ENCODE results near the gene TUBA4B. TPM values are rescaled to one million over a fixed set of nuclear protein-coding genes. Genes with fewer than 3 reads are reported as not detected.

TUBA4B gene
- total RNA-seq, 2 experiments from 2014 or later: not detected

DNA sequence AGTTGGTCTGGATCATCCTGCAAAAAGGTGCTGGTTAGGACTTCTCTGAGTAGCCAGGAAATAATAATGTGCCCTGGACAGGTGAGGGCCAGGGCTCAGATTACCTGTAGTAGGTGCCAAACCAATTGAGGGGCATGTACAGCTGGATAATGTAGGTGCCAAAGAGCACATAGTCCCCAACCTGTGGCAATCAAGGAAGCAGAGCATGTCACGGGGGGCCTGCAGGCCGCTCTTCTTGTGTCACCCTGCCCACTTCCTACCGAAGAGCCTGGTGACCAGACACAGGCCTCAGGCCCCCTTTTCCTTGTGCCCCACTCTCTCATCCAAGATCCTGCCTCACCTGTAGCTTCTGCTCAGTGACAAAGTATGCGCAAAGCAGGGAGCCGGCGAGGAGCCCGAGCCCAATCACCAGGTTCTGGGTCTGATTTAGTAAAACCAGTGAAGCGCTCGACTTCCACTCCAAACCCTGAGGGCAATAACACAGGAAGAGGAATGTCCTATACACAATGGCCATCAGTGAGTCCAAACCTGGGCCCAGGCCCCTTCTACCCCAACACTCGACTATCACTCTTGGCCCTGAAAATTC is 39.5 kb upstream of the TUBA4B start:
- no peak for DNase-seq (ENCODE audit: low spot score)
- ChIA-PET POLR2A (interaction anchor here (0.5 kb wide), 2 partner anchors 39 to 50 kb away, joined by 3 read pairs; partner anchors contain the start of gene TUBA4B), CTCF (ENCODE audit: unreplicated experiment) (no interaction called here)
- Histone ChIP-seq H3K4me3 (ENCODE audit: low read depth, low read length, poor library complexity, severe bottlenecking) (no peak overlapping the region), H3K4me1 (ENCODE audit: insufficient read depth, low read length, poor library complexity, severe bottlenecking) (peaks cover 10% of the 10 kb centered on the region), H3K9me3 (ENCODE audit: low read length) (no peaks in the 10 kb centered on the region), H3K4me2 (ENCODE audit: low read length) (no peak overlapping the region), H2AFZ (ENCODE audit: low read length) (no peak overlapping the region), H4K20me1 (ENCODE audit: insufficient read depth, low read length) (no peaks in the 10 kb centered on the region), H3K9me2 (ENCODE audit: insufficient read depth, low read length) (no peaks in the 10 kb centered on the region), H3K36me3 (ENCODE audit: insufficient read depth, low read length) (peaks cover 39% of the 10 kb centered on the region), H3K27ac (ENCODE audit: low read depth, low read length, poor library complexity, severe bottlenecking) (no peak overlapping the region), H3K79me2 (ENCODE audit: insufficient read depth, low read depth, low read length) (no peaks in the 10 kb centered on the region)
- BruUV-seq (replicated peaks): no TSS peak
- TF ChIP-seq, protein P1, sequence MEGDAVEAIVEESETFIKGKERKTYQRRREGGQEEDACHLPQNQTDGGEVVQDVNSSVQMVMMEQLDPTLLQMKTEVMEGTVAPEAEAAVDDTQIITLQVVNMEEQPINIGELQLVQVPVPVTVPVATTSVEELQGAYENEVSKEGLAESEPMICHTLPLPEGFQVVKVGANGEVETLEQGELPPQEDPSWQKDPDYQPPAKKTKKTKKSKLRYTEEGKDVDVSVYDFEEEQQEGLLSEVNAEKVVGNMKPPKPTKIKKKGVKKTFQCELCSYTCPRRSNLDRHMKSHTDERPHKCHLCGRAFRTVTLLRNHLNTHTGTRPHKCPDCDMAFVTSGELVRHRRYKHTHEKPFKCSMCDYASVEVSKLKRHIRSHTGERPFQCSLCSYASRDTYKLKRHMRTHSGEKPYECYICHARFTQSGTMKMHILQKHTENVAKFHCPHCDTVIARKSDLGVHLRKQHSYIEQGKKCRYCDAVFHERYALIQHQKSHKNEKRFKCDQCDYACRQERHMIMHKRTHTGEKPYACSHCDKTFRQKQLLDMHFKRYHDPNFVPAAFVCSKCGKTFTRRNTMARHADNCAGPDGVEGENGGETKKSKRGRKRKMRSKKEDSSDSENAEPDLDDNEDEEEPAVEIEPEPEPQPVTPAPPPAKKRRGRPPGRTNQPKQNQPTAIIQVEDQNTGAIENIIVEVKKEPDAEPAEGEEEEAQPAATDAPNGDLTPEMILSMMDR (conservative IDR thresholded peaks at IDR 0.05; ENCODE audit: low read length): no peak
- TF ChIP-seq EZH2phosphoT487 (IDR thresholded peaks at IDR 0.05; ENCODE audit: borderline replicate concordance, low read depth, low read length): no peak
- intact Hi-C loops (cut with micrococcal nuclease; ENCODE audit: unreplicated experiment): no loop called here

GRCh38 chr2:219214141-219214540 is 38.9 kb upstream of the TUBA4B start:
- Histone ChIP-seq H3K36me3 (ENCODE audit: insufficient read depth, low read length) (peaks cover 35% of the 10 kb centered on the region), H3K9me2 (ENCODE audit: insufficient read depth, low read length) (no peaks in the 10 kb centered on the region), H2AFZ (ENCODE audit: low read length) (no peak overlapping the region), H3K4me1 (ENCODE audit: insufficient read depth, low read length, poor library complexity, severe bottlenecking) (peaks cover 10% of the 10 kb centered on the region), H3K9me3 (ENCODE audit: low read length) (no peaks in the 10 kb centered on the region), H3K27ac (ENCODE audit: low read depth, low read length, poor library complexity, severe bottlenecking) (no peak overlapping the region), H3K4me2 (ENCODE audit: low read length) (no peak overlapping the region), H3K4me3 (ENCODE audit: low read depth, low read length, poor library complexity, severe bottlenecking) (no peak overlapping the region), H3K79me2 (ENCODE audit: insufficient read depth, low read depth, low read length) (no peaks in the 10 kb centered on the region), H4K20me1 (ENCODE audit: insufficient read depth, low read length) (no peaks in the 10 kb centered on the region)
- intact Hi-C loops (cut with micrococcal nuclease; ENCODE audit: unreplicated experiment): no loop called here
- POLR2A ChIA-PET: interaction anchor here (0.5 kb wide), 1 partner anchor 50 kb away, joined by 3 read pairs; no protein-coding TSS in a partner anchor
- TF ChIP-seq, protein P1 (conservative IDR thresholded peaks at IDR 0.05; ENCODE audit: low read length): no peak
- no peak for TF ChIP-seq EZH2phosphoT487 (IDR thresholded peaks at IDR 0.05; ENCODE audit: borderline replicate concordance, low read depth, low read length)
- CTCF ChIA-PET (ENCODE audit: unreplicated experiment): no interaction called here
- no peak for DNase-seq (ENCODE audit: low spot score)
- no TSS peak for BruUV-seq (replicated peaks)

DNA sequence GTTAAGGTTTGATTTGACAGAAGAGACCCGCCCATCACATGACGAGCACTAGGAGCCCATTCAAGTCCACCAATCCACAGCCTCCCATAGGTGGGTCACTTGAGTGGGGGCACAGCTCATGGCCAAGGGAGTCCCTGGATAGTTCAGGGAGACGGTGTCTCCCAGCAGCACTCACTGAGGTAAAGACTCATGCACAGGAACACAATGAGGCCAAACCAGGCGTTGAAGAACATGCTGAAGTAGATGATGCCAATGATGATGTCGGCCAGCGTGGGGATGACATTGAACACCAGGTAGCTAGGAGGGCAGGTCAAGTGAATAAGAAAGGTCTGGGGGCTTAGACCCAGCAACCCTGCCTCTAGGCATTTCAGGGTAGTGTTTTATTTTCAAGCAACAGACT is 38.3 kb upstream of the TUBA4B start:
- TF ChIP-seq EZH2phosphoT487 (IDR thresholded peaks at IDR 0.05; ENCODE audit: borderline replicate concordance, low read depth, low read length): no peak
- TF ChIP-seq, protein P1 (conservative IDR thresholded peaks at IDR 0.05; ENCODE audit: low read length): no peak
- Histone ChIP-seq H3K9me2 (ENCODE audit: insufficient read depth, low read length) (no peaks in the 10 kb centered on the region), H3K9me3 (ENCODE audit: low read length) (no peaks in the 10 kb centered on the region), H4K20me1 (ENCODE audit: insufficient read depth, low read length) (no peaks in the 10 kb centered on the region), H2AFZ (ENCODE audit: low read length) (no peak overlapping the region), H3K4me3 (ENCODE audit: low read depth, low read length, poor library complexity, severe bottlenecking) (no peak overlapping the region), H3K4me2 (ENCODE audit: low read length) (no peak overlapping the region), H3K27ac (ENCODE audit: low read depth, low read length, poor library complexity, severe bottlenecking) (no peak overlapping the region), H3K79me2 (ENCODE audit: insufficient read depth, low read depth, low read length) (no peaks in the 10 kb centered on the region), H3K36me3 (ENCODE audit: insufficient read depth, low read length) (peaks cover 29% of the 10 kb centered on the region), H3K4me1 (ENCODE audit: insufficient read depth, low read length, poor library complexity, severe bottlenecking) (peaks cover 10% of the 10 kb centered on the region)
- ChIA-PET CTCF (ENCODE audit: unreplicated experiment) (no interaction called here), POLR2A (interaction anchor here (0.6 kb wide), 1 partner anchor 128 kb away, joined by 3 read pairs; no protein-coding TSS in a partner anchor)
- intact Hi-C loops (cut with micrococcal nuclease; ENCODE audit: unreplicated experiment): no loop called here
- no peak for DNase-seq (ENCODE audit: low spot score)
- no TSS peak for BruUV-seq (replicated peaks)
